Parathyroid adenoma (tissue), 2 donors: ENCODE data around the gene CFAP45.

Experiments
- H2AFZ ChIP-seq: fragments of 300-600 bp; sonication (generic); one replicate; pipeline ENCODE4 v1.7.0; 2017; ENCODE audit warnings: antibody characterized with exemption, mild to moderate bottlenecking
- H3K27ac ChIP-seq: fragments of 300-600 bp; sonication (generic); one replicate; pipeline ENCODE4 v1.7.0; 2017
- H3K27me3 ChIP-seq: fragments of 300-600 bp; sonication (generic); one replicate; pipeline ENCODE4 v1.7.0; 2017; ENCODE audit warnings: low read length; ENCODE audit not compliant: control insufficient read depth, insufficient read depth
- H3K36me3 ChIP-seq: fragments of 300-600 bp; sonication (generic); one replicate; pipeline ENCODE4 v1.7.0; 2017; ENCODE audit warnings: low read length; ENCODE audit not compliant: control insufficient read depth, insufficient read depth
- H3K4me1 ChIP-seq: fragments of 300-600 bp; sonication (generic); one replicate; pipeline ENCODE4 v1.7.0; 2017; ENCODE audit warnings: control low read depth
- H3K4me2 ChIP-seq: fragments of 300-600 bp; sonication (generic); one replicate; pipeline ENCODE4 v1.7.0; 2017; ENCODE audit warnings: low read length
- H3K4me3 ChIP-seq: fragments of 300-600 bp; sonication (generic); one replicate; pipeline ENCODE4 v1.7.0; 2017; ENCODE audit warnings: low read depth, low read length
- H3K79me2 ChIP-seq: fragments of 300-600 bp; sonication (generic); one replicate; pipeline ENCODE4 v1.7.0; 2017; ENCODE audit warnings: control low read depth
- H3K9ac ChIP-seq: fragments of 300-600 bp; sonication (generic); one replicate; pipeline ENCODE4 v1.7.0; 2017; ENCODE audit warnings: mild to moderate bottlenecking
- H3K9me3 ChIP-seq: fragments of 300-600 bp; sonication (generic); one replicate; pipeline ENCODE4 v1.7.0; 2017; ENCODE audit warnings: low read length; ENCODE audit not compliant: control insufficient read depth
- TF ChIP-seq, protein P1 (sequence below): fragments of 300-600 bp; sonication (generic); IDR thresholded peaks from one replicate; pipeline ENCODE4 v1.7.0; 2017; ENCODE audit warnings: antibody characterized with exemption, mild to moderate bottlenecking
- donor health status: primary hyperparathyroidism.

CFAP45 gene

GRCh38 chr1:159861218-159861617, 38.7 kb downstream of the CFAP45 start:
- Histone ChIP-seq H3K9ac (no peak overlapping the region), H3K4me2 (no peak overlapping the region), H3K36me3 (no peaks in the 10 kb centered on the region), H3K27me3 (no peaks in the 10 kb centered on the region), H3K79me2 (no peaks in the 10 kb centered on the region), H3K27ac (no peak overlapping the region), H3K4me3 (no peak overlapping the region), H2AFZ (no peak overlapping the region), H3K9me3 (no peaks in the 10 kb centered on the region), H3K4me1 (no peaks in the 10 kb centered on the region)
- TF ChIP-seq, protein P1, sequence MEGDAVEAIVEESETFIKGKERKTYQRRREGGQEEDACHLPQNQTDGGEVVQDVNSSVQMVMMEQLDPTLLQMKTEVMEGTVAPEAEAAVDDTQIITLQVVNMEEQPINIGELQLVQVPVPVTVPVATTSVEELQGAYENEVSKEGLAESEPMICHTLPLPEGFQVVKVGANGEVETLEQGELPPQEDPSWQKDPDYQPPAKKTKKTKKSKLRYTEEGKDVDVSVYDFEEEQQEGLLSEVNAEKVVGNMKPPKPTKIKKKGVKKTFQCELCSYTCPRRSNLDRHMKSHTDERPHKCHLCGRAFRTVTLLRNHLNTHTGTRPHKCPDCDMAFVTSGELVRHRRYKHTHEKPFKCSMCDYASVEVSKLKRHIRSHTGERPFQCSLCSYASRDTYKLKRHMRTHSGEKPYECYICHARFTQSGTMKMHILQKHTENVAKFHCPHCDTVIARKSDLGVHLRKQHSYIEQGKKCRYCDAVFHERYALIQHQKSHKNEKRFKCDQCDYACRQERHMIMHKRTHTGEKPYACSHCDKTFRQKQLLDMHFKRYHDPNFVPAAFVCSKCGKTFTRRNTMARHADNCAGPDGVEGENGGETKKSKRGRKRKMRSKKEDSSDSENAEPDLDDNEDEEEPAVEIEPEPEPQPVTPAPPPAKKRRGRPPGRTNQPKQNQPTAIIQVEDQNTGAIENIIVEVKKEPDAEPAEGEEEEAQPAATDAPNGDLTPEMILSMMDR, result no peak

GRCh38 chr1:159860456-159860855, 39.5 kb downstream of the CFAP45 start:
- Histone ChIP-seq H3K27ac (no peak overlapping the region), H3K4me3 (no peak overlapping the region), H2AFZ (no peak overlapping the region), H3K9me3 (no peaks in the 10 kb centered on the region), H3K27me3 (no peaks in the 10 kb centered on the region), H3K79me2 (no peaks in the 10 kb centered on the region), H3K9ac (no peak overlapping the region), H3K36me3 (no peaks in the 10 kb centered on the region), H3K4me1 (no peaks in the 10 kb centered on the region), H3K4me2 (no peak overlapping the region)
- TF ChIP-seq, protein P1, result no peak

- Histone ChIP-seq H3K9me3 (no peaks in the 10 kb centered on the region), H2AFZ (no peak overlapping the region), H3K27me3 (no peaks in the 10 kb centered on the region), H3K4me1 (no peaks in the 10 kb centered on the region), H3K4me2 (no peak overlapping the region), H3K79me2 (no peaks in the 10 kb centered on the region), H3K4me3 (no peak overlapping the region), H3K27ac (no peak overlapping the region), H3K36me3 (no peaks in the 10 kb centered on the region), H3K9ac (no peak overlapping the region)
- TF ChIP-seq, protein P1, result no peak
These were observed 40.1 kb downstream of the CFAP45 start for GRCh38 chr1:159859767-159860322.

GRCh38 chr1:159857889-159858288, 42.1 kb downstream of the CFAP45 start:
- peaks cover 2% of the 10 kb centered on the region for H3K4me1 ChIP-seq
- no peaks in the 10 kb centered on the region for H3K27me3 ChIP-seq
- no peaks in the 10 kb centered on the region for H3K36me3 ChIP-seq
- no peak overlapping the region for H3K27ac ChIP-seq
- H3K79me2 ChIP-seq, result no peaks in the 10 kb centered on the region
- H3K4me2 ChIP-seq, result no peak overlapping the region
- H3K4me3 ChIP-seq, result no peak overlapping the region
- no peaks in the 10 kb centered on the region for H3K9me3 ChIP-seq
- no peak overlapping the region for H3K9ac ChIP-seq
- no peak overlapping the region for H2AFZ ChIP-seq
- TF ChIP-seq, protein P1, result no peak

DNA sequence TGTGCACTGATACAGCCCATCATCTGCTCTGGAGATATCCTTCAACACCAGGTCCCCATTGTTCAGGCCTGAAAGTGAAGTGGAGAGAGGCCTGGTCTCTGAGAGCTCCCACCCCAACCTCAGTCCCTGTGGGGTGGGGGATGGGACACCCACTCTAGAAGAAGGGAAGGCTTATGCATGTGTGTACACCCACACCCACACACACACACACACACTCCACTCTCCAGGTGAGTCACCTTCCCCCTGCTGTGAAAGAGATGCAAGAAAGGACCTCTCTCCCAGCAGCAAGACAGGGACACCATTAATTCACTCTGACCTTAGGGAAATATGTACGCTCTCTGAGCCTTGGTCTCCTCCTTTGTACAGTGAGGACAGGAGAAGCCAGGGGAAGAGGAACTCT, 43.4 kb downstream of the CFAP45 start:
- Histone ChIP-seq H3K9ac (no peak overlapping the region), H3K4me2 (no peak overlapping the region), H3K79me2 (no peaks in the 10 kb centered on the region), H3K4me1 (peaks cover 2% of the 10 kb centered on the region), H3K4me3 (no peak overlapping the region), H2AFZ (no peak overlapping the region), H3K9me3 (no peaks in the 10 kb centered on the region), H3K27ac (no peak overlapping the region), H3K27me3 (no peaks in the 10 kb centered on the region), H3K36me3 (no peaks in the 10 kb centered on the region)
- TF ChIP-seq, protein P1, result no peak
